HepG2 (cell line): ENCODE measurements around the gene TMEM250. TPM values are rescaled to one million over a fixed set of nuclear protein-coding genes. Genes with fewer than 3 reads are reported as not detected.

Source experiments
- CBX1 ChIP-seq: IDR thresholded peaks from one replicate; pipeline ENCODE4 v1.6.1; 2016; ENCODE audit warnings: antibody characterized with exemption, low read depth
- EED ChIP-seq: sonication (generic); formaldehyde crosslinking; IDR thresholded peaks from 2 replicates; pipeline ENCODE4 v1.5.0; 2020; ENCODE audit warnings: mild to moderate bottlenecking, missing genetic modification reagents
- EZH2 ChIP-seq: conservative IDR thresholded peaks from 2 replicates; pipeline ENCODE4 v1.6.1; 2012; ENCODE audit warnings: mild to moderate bottlenecking, low read depth, low read length, moderate library complexity
- HIVEP1 ChIP-seq: sonication (generic); formaldehyde crosslinking; IDR thresholded peaks from 2 replicates; pipeline ENCODE4 v1.4.0; 2020; ENCODE audit warnings: mild to moderate bottlenecking, missing genetic modification reagents
- JDP2 ChIP-seq: sonication (generic); formaldehyde crosslinking; IDR thresholded peaks from 2 replicates; pipeline ENCODE4 v1.8.1; 2022; ENCODE audit warnings: missing genetic modification reagents, borderline replicate concordance
- NFIB ChIP-seq: sonication (generic); formaldehyde crosslinking; IDR thresholded peaks from 2 replicates; pipeline ENCODE4 v1.9.0; 2021; ENCODE audit warnings: missing genetic modification reagents, mild to moderate bottlenecking, borderline replicate concordance
- PAX8 ChIP-seq: sonication (generic); formaldehyde crosslinking; IDR thresholded peaks from 2 replicates; pipeline ENCODE4 v1.8.0; 2022; ENCODE audit warnings: mild to moderate bottlenecking, missing genetic modification reagents, borderline replicate concordance
- SALL1 ChIP-seq: sonication (generic); formaldehyde crosslinking; IDR thresholded peaks from 2 replicates; pipeline ENCODE4 v1.8.0; 2022; ENCODE audit warnings: mild to moderate bottlenecking, missing genetic modification reagents
- SRF ChIP-seq: IDR thresholded peaks from 2 replicates; pipeline ENCODE4 v1.6.1; 2011; ENCODE audit warnings: mild to moderate bottlenecking, low read depth, low read length, moderate library complexity
- ZBTB7A ChIP-seq: sonication (generic); formaldehyde crosslinking; IDR thresholded peaks from 2 replicates; pipeline ENCODE4 v1.8.0; 2022; ENCODE audit warnings: mild to moderate bottlenecking, missing genetic modification reagents
- ZFP41 ChIP-seq: sonication (generic); formaldehyde crosslinking; IDR thresholded peaks from 2 replicates; pipeline ENCODE4 v1.4.0; 2020; ENCODE audit warnings: mild to moderate bottlenecking, missing genetic modification reagents, borderline replicate concordance
- ZNF326 ChIP-seq: sonication (generic); formaldehyde crosslinking; IDR thresholded peaks from 2 replicates; pipeline ENCODE4 v1.4.0; 2020; ENCODE audit warnings: missing genetic modification reagents, borderline replicate concordance
- ZNF605 ChIP-seq: sonication (generic); formaldehyde crosslinking; IDR thresholded peaks from 2 replicates; pipeline ENCODE4 v1.8.0; 2022; ENCODE audit warnings: mild to moderate bottlenecking, missing genetic modification reagents
- ZNF720 ChIP-seq: sonication (generic); formaldehyde crosslinking; IDR thresholded peaks from 2 replicates; pipeline ENCODE4 v1.4.0; 2020; ENCODE audit warnings: missing genetic modification reagents
- polyA plus RNA-seq, 8 experiments: library from polyadenylated mRNA; depleted of rRNA in 3 of 8; stranded (reverse) in 7 of 8; unstranded in 1 of 8; fragments of >200 nt; fragmentation: Illumina TruSeq in 4 of 8; extraction: Trizol in 4 of 8; gene quantifications; 2 replicates each; pipeline versions ENCODE4 v1.2.1 to v1.2.3, GENCODE V29; 2011 to 2016; ENCODE audit warnings: low read depth in 4 of 8, missing spikeins in 1 of 8, mixed read lengths in 1 of 8; ENCODE audit not compliant: insufficient read depth in 1 of 8
- total RNA-seq, 5 experiments: library from RNA; depleted of rRNA; stranded (reverse); fragments of >200 nt; fragmentation: Illumina TruSeq; extraction: Trizol; gene quantifications; 2 replicates each; pipeline ENCODE4 v1.2.3, GENCODE V29; 2016; ENCODE audit warnings: low read depth in 1 of 5
- TF ChIP-seq, protein P1 (sequence below): sonication (generic); formaldehyde crosslinking; IDR thresholded peaks from 2 replicates; pipeline ENCODE4 v1.5.1; 2020; ENCODE audit warnings: mild to moderate bottlenecking, missing genetic modification reagents, moderate library complexity
- TF ChIP-seq, protein P2 (sequence below): sonication (generic); formaldehyde crosslinking; IDR thresholded peaks from 2 replicates; pipeline ENCODE4 v1.5.0; 2020; ENCODE audit warnings: mild to moderate bottlenecking, missing genetic modification reagents, borderline replicate concordance
- TF ChIP-seq, protein P3 (sequence below): sonication (generic); formaldehyde crosslinking; IDR thresholded peaks from 2 replicates; pipeline ENCODE4 v1.4.0; 2020; ENCODE audit warnings: mild to moderate bottlenecking, missing genetic modification reagents
- TF ChIP-seq, protein P4 (sequence below): IDR thresholded peaks from 2 replicates; pipeline ENCODE4 v1.6.1; 2012; ENCODE audit warnings: inconsistent platforms

The TMEM250 gene
- total and polyA plus RNA-seq, 2 of the 13 experiments (the other 11 are each of a cell fraction or from before 2014, with no cell fraction given): 5.5 to 13.9 TPM

DNA sequence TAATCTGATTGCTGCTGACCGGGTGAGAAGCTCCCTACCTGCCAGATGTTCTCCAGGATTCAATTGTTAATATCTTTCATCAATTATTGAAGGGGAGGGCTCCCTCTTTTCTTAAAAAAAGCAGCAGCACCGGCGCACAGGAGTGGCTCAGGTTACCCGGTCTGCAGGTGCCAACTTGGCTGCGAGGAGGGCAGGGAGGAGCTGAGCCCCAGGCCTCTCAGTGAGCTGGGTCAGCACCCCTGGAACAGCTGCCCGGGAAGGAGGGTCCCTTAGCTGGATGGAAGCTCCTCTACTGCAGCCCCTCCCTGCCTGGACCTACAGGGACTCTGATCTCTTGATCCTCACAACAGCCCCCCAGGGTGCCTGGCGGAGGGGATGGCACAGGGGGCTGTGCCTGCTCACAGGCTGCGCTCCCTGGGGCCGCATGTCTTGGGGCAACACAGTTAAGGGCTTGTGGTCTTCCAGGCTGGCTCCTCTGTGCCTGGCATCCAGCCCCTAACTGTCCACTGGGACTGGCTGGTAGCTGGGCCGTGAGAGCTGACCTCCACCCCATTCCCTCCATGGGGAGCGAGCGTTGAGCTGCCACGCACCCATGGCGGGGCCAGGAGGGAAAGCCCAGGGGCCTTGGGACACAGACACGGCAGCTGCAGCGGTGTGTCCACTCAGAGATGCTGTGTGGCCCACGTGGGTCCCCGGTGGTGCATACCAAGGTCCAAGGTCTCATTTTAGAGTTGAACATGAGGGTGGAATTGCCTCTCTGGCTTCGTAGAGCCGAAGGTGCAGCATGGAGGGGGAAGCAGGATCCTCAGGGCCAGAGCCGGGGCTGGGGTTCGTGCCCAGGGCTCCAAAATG is 28.6 kb upstream of the TMEM250 start (continued):
- TF ChIP-seq ZNF720 (CRISPR knock-in tag) (no peak), SALL1 (CRISPR knock-in tag) (peak; percentile 37), JDP2 (CRISPR knock-in tag) (no peak), HIVEP1 (CRISPR knock-in tag) (no peak), EZH2 (no peak), ZFP41 (no peak), ZBTB7A (CRISPR knock-in tag) (peak; percentile 27; the same call in 1 of the 2 replicates), ZNF605 (CRISPR knock-in tag) (0 out of 2 replicates have a peak, but pooled peaks have one; percentile 26), ZNF326 (no peak), EED (CRISPR knock-in tag) (no peak), PAX8 (CRISPR knock-in tag) (no peak), SRF (no peak), NFIB (0 out of 2 replicates have a peak, but pooled peaks have one; percentile 72), CBX1 (no peak)
- TF ChIP-seq, protein P1, sequence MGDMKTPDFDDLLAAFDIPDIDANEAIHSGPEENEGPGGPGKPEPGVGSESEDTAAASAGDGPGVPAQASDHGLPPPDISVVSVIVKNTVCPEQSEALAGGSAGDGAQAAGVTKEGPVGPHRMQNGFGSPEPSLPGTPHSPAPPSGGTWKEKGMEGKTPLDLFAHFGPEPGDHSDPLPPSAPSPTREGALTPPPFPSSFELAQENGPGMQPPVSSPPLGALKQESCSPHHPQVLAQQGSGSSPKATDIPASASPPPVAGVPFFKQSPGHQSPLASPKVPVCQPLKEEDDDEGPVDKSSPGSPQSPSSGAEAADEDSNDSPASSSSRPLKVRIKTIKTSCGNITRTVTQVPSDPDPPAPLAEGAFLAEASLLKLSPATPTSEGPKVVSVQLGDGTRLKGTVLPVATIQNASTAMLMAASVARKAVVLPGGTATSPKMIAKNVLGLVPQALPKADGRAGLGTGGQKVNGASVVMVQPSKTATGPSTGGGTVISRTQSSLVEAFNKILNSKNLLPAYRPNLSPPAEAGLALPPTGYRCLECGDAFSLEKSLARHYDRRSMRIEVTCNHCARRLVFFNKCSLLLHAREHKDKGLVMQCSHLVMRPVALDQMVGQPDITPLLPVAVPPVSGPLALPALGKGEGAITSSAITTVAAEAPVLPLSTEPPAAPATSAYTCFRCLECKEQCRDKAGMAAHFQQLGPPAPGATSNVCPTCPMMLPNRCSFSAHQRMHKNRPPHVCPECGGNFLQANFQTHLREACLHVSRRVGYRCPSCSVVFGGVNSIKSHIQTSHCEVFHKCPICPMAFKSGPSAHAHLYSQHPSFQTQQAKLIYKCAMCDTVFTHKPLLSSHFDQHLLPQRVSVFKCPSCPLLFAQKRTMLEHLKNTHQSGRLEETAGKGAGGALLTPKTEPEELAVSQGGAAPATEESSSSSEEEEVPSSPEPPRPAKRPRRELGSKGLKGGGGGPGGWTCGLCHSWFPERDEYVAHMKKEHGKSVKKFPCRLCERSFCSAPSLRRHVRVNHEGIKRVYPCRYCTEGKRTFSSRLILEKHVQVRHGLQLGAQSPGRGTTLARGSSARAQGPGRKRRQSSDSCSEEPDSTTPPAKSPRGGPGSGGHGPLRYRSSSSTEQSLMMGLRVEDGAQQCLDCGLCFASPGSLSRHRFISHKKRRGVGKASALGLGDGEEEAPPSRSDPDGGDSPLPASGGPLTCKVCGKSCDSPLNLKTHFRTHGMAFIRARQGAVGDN (CRISPR knock-in tag): peak; percentile 46; the same call in 1 of the 2 replicates
- TF ChIP-seq, protein P2, sequence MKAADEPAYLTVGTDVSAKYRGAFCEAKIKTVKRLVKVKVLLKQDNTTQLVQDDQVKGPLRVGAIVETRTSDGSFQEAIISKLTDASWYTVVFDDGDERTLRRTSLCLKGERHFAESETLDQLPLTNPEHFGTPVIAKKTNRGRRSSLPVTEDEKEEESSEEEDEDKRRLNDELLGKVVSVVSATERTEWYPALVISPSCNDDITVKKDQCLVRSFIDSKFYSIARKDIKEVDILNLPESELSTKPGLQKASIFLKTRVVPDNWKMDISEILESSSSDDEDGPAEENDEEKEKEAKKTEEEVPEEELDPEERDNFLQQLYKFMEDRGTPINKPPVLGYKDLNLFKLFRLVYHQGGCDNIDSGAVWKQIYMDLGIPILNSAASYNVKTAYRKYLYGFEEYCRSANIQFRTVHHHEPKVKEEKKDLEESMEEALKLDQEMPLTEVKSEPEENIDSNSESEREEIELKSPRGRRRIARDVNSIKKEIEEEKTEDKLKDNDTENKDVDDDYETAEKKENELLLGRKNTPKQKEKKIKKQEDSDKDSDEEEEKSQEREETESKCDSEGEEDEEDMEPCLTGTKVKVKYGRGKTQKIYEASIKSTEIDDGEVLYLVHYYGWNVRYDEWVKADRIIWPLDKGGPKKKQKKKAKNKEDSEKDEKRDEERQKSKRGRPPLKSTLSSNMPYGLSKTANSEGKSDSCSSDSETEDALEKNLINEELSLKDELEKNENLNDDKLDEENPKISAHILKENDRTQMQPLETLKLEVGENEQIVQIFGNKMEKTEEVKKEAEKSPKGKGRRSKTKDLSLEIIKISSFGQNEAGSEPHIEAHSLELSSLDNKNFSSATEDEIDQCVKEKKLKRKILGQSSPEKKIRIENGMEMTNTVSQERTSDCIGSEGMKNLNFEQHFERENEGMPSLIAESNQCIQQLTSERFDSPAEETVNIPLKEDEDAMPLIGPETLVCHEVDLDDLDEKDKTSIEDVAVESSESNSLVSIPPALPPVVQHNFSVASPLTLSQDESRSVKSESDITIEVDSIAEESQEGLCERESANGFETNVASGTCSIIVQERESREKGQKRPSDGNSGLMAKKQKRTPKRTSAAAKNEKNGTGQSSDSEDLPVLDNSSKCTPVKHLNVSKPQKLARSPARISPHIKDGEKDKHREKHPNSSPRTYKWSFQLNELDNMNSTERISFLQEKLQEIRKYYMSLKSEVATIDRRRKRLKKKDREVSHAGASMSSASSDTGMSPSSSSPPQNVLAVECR (CRISPR knock-in tag): no peak
- TF ChIP-seq, protein P3, sequence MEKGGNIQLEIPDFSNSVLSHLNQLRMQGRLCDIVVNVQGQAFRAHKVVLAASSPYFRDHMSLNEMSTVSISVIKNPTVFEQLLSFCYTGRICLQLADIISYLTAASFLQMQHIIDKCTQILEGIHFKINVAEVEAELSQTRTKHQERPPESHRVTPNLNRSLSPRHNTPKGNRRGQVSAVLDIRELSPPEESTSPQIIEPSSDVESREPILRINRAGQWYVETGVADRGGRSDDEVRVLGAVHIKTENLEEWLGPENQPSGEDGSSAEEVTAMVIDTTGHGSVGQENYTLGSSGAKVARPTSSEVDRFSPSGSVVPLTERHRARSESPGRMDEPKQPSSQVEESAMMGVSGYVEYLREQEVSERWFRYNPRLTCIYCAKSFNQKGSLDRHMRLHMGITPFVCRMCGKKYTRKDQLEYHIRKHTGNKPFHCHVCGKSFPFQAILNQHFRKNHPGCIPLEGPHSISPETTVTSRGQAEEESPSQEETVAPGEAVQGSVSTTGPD (CRISPR knock-in tag): no peak
- TF ChIP-seq, protein P4, sequence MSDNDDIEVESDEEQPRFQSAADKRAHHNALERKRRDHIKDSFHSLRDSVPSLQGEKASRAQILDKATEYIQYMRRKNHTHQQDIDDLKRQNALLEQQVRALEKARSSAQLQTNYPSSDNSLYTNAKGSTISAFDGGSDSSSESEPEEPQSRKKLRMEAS: peak; percentile 66
